ENCODE data around the gene HDAC4. TPM values are rescaled to one million over a fixed set of nuclear protein-coding genes. Genes with fewer than 3 reads are reported as not detected.

Gene HDAC4
- total and polyA plus RNA-seq, 2 of the 8 experiments (the other 6 are each of a cell fraction or from before 2014, with no cell fraction given), result 15.4 to 31.5 TPM

DNA sequence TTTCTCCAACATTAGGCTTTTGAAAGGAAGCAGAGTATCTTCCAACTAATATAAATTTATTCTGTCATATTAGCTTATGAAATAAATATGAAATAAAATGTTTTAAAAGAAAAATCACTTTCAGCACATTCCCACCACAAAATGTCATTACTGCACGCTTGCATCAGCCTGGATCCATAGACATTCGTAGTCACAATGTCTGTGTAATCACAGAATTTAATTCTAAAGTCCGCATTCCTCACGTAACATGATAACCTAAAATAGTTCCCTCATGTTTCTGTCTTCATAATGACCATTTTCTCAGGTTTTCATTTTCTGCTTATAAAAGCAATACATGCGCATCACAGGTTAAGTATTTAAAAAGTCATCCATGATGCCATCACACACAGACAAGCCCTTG lies 47.1 kb downstream of the HDAC4 start:
- Histone ChIP-seq H3K36me3 (ENCODE audit: control insufficient read depth in 2 of 4, insufficient read depth in 4 of 4, low read length in 3 of 4) (peaks cover 0 to 25% (median 0%) of the 10 kb centered on the region in 4 experiments; a peak in 2 of 8 replicates), H2BK20ac (ENCODE audit: low read length) (no peak overlapping the region), H2AK5ac (ENCODE audit: low read depth, low read length) (no peak overlapping the region), H3K56ac (replicated peaks; ENCODE audit: insufficient read length, low read depth, low read length) (no peak overlapping the region), H3K23ac (ENCODE audit: insufficient read length) (no peak overlapping the region), H2BK120ac (replicated peaks; ENCODE audit: low read depth, low read length) (no peak overlapping the region), H3K9ac (replicated peaks in 1 of 4; ENCODE audit: extremely low read depth in 1 of 4, low read depth in 3 of 4, low read length in 3 of 4) (no peak overlapping the region), H3K27me3 (replicated peaks in 1 of 4; ENCODE audit: control insufficient read depth in 3 of 4, extremely low read depth in 1 of 4, insufficient read depth in 3 of 4, low read length in 3 of 4) (no peaks in the 10 kb centered on the region), H3K79me2 (ENCODE audit: control insufficient read depth in 1 of 2, insufficient read depth in 2 of 2, low read length in 2 of 2) (peaks cover 0 to 73% of the 10 kb centered on the region in 2 experiments; a peak in 3 of 4 replicates), H2BK5ac (ENCODE audit: low read depth, low read length) (no peak overlapping the region), H2BK15ac (ENCODE audit: low read length) (no peak overlapping the region), H3K27ac (ENCODE audit: low read depth, low read length) (no peak overlapping the region), H4K91ac (replicated peaks; ENCODE audit: insufficient read length, low read length) (no peak overlapping the region), H4K20me1 (replicated peaks in 1 of 2; ENCODE audit: control insufficient read depth in 1 of 2, insufficient read depth in 2 of 2, low read length in 2 of 2) (peaks cover 2 to 7% of the 10 kb centered on the region in 2 experiments), H3K79me1 (ENCODE audit: low read depth, low read length) (peaks cover 10% of the 10 kb centered on the region), H3K4me3 (ENCODE audit: extremely low read depth in 1 of 4, insufficient read depth in 2 of 4, low read depth in 3 of 4, low read length in 4 of 4) (no peak overlapping the region), H2BK12ac (ENCODE audit: low read depth, low read length) (no peak overlapping the region), H2AFZ (ENCODE audit: low read length) (no peak overlapping the region), H3K4me2 (ENCODE audit: insufficient read depth in 1 of 2, low read depth in 2 of 2, low read length in 2 of 2) (no peak overlapping the region), H3K4ac (replicated peaks; ENCODE audit: insufficient read length, low read depth, low read length) (no peak overlapping the region), H4K8ac (ENCODE audit: extremely low read depth, insufficient read depth, low read length) (no peak overlapping the region), H3K14ac (ENCODE audit: insufficient read length) (no peak overlapping the region), H3K4me1 (replicated peaks in 1 of 4; ENCODE audit: control insufficient read depth in 3 of 4, insufficient read depth in 4 of 4, low read length in 3 of 4) (peaks cover 0 to 5% (median 3%) of the 10 kb centered on the region in 4 experiments; a peak in 3 of 7 replicates), H3K18ac (ENCODE audit: extremely low read depth, low read length) (no peak overlapping the region), H3K23me2 (ENCODE audit: low read depth, low read length) (no peaks in the 10 kb centered on the region), H4K5ac (ENCODE audit: insufficient read length, low read depth, low read length) (no peak overlapping the region), H3K9me3 (ENCODE audit: insufficient read depth in 2 of 2, low read depth in 1 of 2, low read length in 1 of 2) (peaks cover 0 to 5% of the 10 kb centered on the region in 2 experiments; a peak in 1 of 4 replicates)
- ChIA-PET POLR2A (ENCODE audit: partially characterized antibody) (no interaction called here), CTCF (ENCODE audit: partially characterized antibody) (interaction anchor here (0.9 to 1.0 kb wide), 2 partner anchors 9 to 12 kb away, joined by 3 read pairs; no protein-coding TSS in a partner anchor)
- DNase-seq (ENCODE audit: low read depth in 1 of 2, low spot score in 2 of 2) (no peak), FAIRE-seq (no peak)
- TF ChIP-seq SIN3A (conservative IDR thresholded peaks at IDR 0.05 in 1 of 2, IDR thresholded peaks at IDR 0.05 in 1 of 2; ENCODE audit: low read depth in 1 of 2, low read length in 2 of 2) (no peak), CREB1 (IDR thresholded peaks at IDR 0.05) (no peak), SIRT6 (IDR thresholded peaks at IDR 0.05; ENCODE audit: low read length) (no peak)
- 100% methylated on average over 5 of the region's 5 CpGs; no CpG with 5 or more reads in 1 of the 2 experiments for WGBS, 2 experiments (ENCODE audit: extremely low coverage in 1 of 2, insufficient coverage in 1 of 2, insufficient read length in 1 of 2, insufficient replicate concordance in 2 of 2, low coverage in 1 of 2, low lambda C conversion rate in 2 of 2, missing lambda C conversion rate in 1 of 2)

Measured in H1 (cell line).